Placental pericyte (primary cell): ENCODE measurements around the gene RBMY1E. TPM values are rescaled to one million over a fixed set of nuclear protein-coding genes. Genes with fewer than 3 reads are reported as not detected.

Experiments
- total RNA-seq: library from RNA; depleted of rRNA; stranded (reverse); fragments of >200 nt; gene quantifications from 2 replicates; pipeline ENCODE4 v1.2.3, GENCODE V29; 2012

Gene RBMY1E
- total RNA-seq, result not detected in 2 replicates

GRCh38 chrY:21917932-21918331 lies at the start of gene RBMY1E:
RBMY1E (minus strand) TSS chrY:21918032; CDS start chrY:21916054, 1,978 bp downstream.

GRCh38 chrY:21894426-21894825 lies 23.4 kb downstream of the RBMY1E start, which contains the start of gene RBMY1D:
RBMY1D (minus strand) TSS chrY:21894526; CDS start chrY:21892513, 2,013 bp downstream.

Other genes starting within 250 kb of the RBMY1E start
- not detected in 2 replicates for gene RBMY1D, start 23.5 kb downstream of the RBMY1E start, total RNA-seq